HCT116 (cell line): ENCODE data around the gene TMEM101. TPM values are rescaled to one million over a fixed set of nuclear protein-coding genes. Genes with fewer than 3 reads are reported as not detected.
A peak's percentile ranks its signal among the peaks of the same experiment; 100 is the strongest.

Experiments
- ATAC-seq: fragments of 200-7000 bp; cut with Tn5 transposase; 2 replicates; pipeline ENCODE4 v1.9.1; 2020; ENCODE audit warnings: mild to moderate bottlenecking, moderate library complexity
- BruUV-seq: library from RNA; stranded (reverse); fragments of 400-500 nt; replicated peaks from 2 replicates; lab custom pipeline; 2021; lab: Mats Ljungman, UMichigan
- CTCF ChIA-PET: fragments of 300-600 bp; sonication (Branson Sonifier 250); formaldehyde crosslinking; loops from one replicate; lab custom pipeline; 2021; ENCODE audit warnings: antibody characterized with exemption; lab: Charles Lee
- POLR2A ChIA-PET: fragments of 300-600, 350-600 bp; sonication (Branson Sonifier 250); formaldehyde crosslinking; loops from one replicate; lab custom pipeline; 2021; ENCODE audit warnings: antibody characterized with exemption; lab: Charles Lee
- RAD21 ChIA-PET, 2 experiments: fragments of 300-600 bp; sonication (Branson Sonifier 250); formaldehyde crosslinking; loops; one replicate each; lab custom pipeline; 2023; ENCODE audit warnings: low total read pairs in 2 of 2; ENCODE audit not compliant: uncharacterized antibody in 2 of 2, unreplicated experiment in 2 of 2, low non-redundant PET in 1 of 2; lab: Charles Lee
- DNase-seq: peaks from one replicate; pipeline ENCODE4 v3.0.0-alpha.2; 2010; ENCODE audit warnings: low read depth, low spot score
- H2AFZ ChIP-seq: fragments of 200-600 bp; shearing (Covaris generic), sonication (generic); 2 replicates; pipeline ENCODE4 v1.6.1; 2017; ENCODE audit warnings: low read depth, mixed run types, mixed read lengths, antibody characterized with exemption, low read length; ENCODE audit not compliant: poor library complexity, severe bottlenecking
- H3K27ac ChIP-seq: 2 replicates; pipeline ENCODE4 v1.5.1; 2012; ENCODE audit warnings: low read depth, low read length
- H3K27me3 ChIP-seq: fragments of 200-600 bp; sonication (generic); 2 replicates; pipeline ENCODE4 v1.6.1; 2016; ENCODE audit warnings: mixed run types, low read length, mixed read lengths; ENCODE audit not compliant: insufficient read depth
- H3K36me3 ChIP-seq, 2 experiments: fragments of 200-500 bp in 1 of 2; fragments of 200-600 bp in 1 of 2; sonication (Bioruptor generic) in 1 of 2; sonication (generic) in 1 of 2; 2 replicates each; pipeline versions ENCODE4 v1.5.1 to v1.6.1; 2014 to 2016; ENCODE audit warnings: low read length in 2 of 2, inconsistent platforms in 1 of 2, mixed read lengths in 1 of 2, mixed run types in 1 of 2; ENCODE audit not compliant: insufficient read depth in 2 of 2, control insufficient read depth in 1 of 2
- H3K4me1 ChIP-seq, 2 experiments: fragments of 200-600 bp in 1 of 2; sonication (generic) in 1 of 2; 2 replicates each; pipeline versions ENCODE4 v1.5.1 to v1.6.1; 2012 to 2017; ENCODE audit warnings: low read length in 2 of 2, inconsistent platforms in 1 of 2, mild to moderate bottlenecking in 1 of 2, mixed read lengths in 1 of 2, mixed run types in 1 of 2, moderate library complexity in 1 of 2; ENCODE audit not compliant: insufficient read depth in 2 of 2, control insufficient read depth in 1 of 2
- H3K4me2 ChIP-seq: fragments of 200-600 bp; sonication (generic); 2 replicates; pipeline ENCODE4 v1.6.1; 2017; ENCODE audit warnings: mixed run types, low read length, mixed read lengths
- H3K4me3 ChIP-seq, 2 experiments: fragments of 200-600 bp in 1 of 2; sonication (generic) in 1 of 2; replicated peaks in 1 of 2; 2 replicates each; pipeline ENCODE4 v1.5.1; 2011 to 2016; ENCODE audit warnings: low read length in 2 of 2, control low read depth in 1 of 2, low read depth in 1 of 2, mild to moderate bottlenecking in 1 of 2, mixed read lengths in 1 of 2, mixed run types in 1 of 2
- H3K79me2 ChIP-seq: fragments of 200-600 bp; sonication (generic); 2 replicates; pipeline ENCODE4 v1.6.1; 2017; ENCODE audit warnings: mild to moderate bottlenecking, mixed run types, low read length, moderate library complexity, mixed read lengths; ENCODE audit not compliant: insufficient read depth
- H3K9ac ChIP-seq: fragments of 200-600 bp; sonication (generic); 2 replicates; pipeline ENCODE4 v1.6.1; 2016; ENCODE audit warnings: low read length, mixed read lengths
- H3K9me2 ChIP-seq: fragments of 200-600 bp; sonication (generic), shearing (Covaris generic); 2 replicates; pipeline ENCODE4 v1.6.1; 2017; ENCODE audit warnings: mixed run types, mild to moderate bottlenecking, moderate library complexity; ENCODE audit not compliant: insufficient read depth
- H3K9me3 ChIP-seq, 2 experiments: fragments of 200-500 bp in 1 of 2; fragments of 200-600 bp in 1 of 2; sonication (Bioruptor generic) in 1 of 2; sonication (generic) in 1 of 2; 2 replicates each; pipeline ENCODE4 v1.6.1; 2014 to 2017; ENCODE audit warnings: low read length in 2 of 2, mixed read lengths in 2 of 2, inconsistent platforms in 1 of 2, low read depth in 1 of 2, mild to moderate bottlenecking in 1 of 2, mixed run types in 1 of 2, moderate library complexity in 1 of 2; ENCODE audit not compliant: control insufficient read depth in 1 of 2, insufficient read depth in 1 of 2
- H4K20me1 ChIP-seq: fragments of 200-600 bp; sonication (generic), shearing (Covaris generic); 2 replicates; pipeline ENCODE4 v1.6.1; 2017; ENCODE audit warnings: mixed run types, mild to moderate bottlenecking, moderate library complexity; ENCODE audit not compliant: insufficient read depth
- EGR1 ChIP-seq: IDR thresholded peaks from 2 replicates; pipeline ENCODE4 v1.6.1; 2012; ENCODE audit warnings: low read depth
- FOSL1 ChIP-seq: IDR thresholded peaks from 2 replicates; pipeline ENCODE4 v1.6.1; 2012; ENCODE audit warnings: low read depth
- POLR2A ChIP-seq: IDR thresholded peaks from 2 replicates; pipeline ENCODE4 v1.7.0; 2011; ENCODE audit warnings: borderline replicate concordance; ENCODE audit not compliant: insufficient read depth, insufficient read length; ENCODE audit errors: extremely low read depth
- SIN3A ChIP-seq: IDR thresholded peaks from 2 replicates; pipeline ENCODE4 v1.6.1; 2012; ENCODE audit warnings: low read depth
- SRF ChIP-seq: IDR thresholded peaks from 2 replicates; pipeline ENCODE4 v1.6.1; 2012; ENCODE audit warnings: low read depth
- ZFX ChIP-seq: fragments of 450-650 bp; IDR thresholded peaks from 2 replicates; pipeline ENCODE4 v1.6.1; 2017
- ZNF274 ChIP-seq: fragments of 200-500 bp; sonication (Bioruptor generic); IDR thresholded peaks from 2 replicates; pipeline ENCODE4 v1.6.1; 2014; ENCODE audit warnings: mild to moderate bottlenecking, low read depth, low read length, inconsistent platforms
- intact Hi-C: fragments of 100-400 bp; cut with micrococcal nuclease; formaldehyde crosslinking; loops from 2 replicates; pipeline ENCODE4 v1.10.0; 2022
- total RNA-seq: library from RNA; stranded (reverse); gene quantifications from one replicate; pipeline ENCODE4 v1.2.1, GENCODE V29; 2021; ENCODE audit not compliant: unreplicated experiment
- TF ChIP-seq, protein P1 (sequence below): IDR thresholded peaks from 2 replicates; pipeline ENCODE4 v1.6.1; 2012

The TMEM101 gene
- total RNA-seq, 1 experiment from 2014 or later = 43.8 TPM

GRCh38 chr17:44005527-44006271, 9.1 kb downstream of the TMEM101 start (continued):
- no peak for TF ChIP-seq POLR2A
- TF ChIP-seq FOSL1 = no peak
- TF ChIP-seq ZNF274 = no peak
- TF ChIP-seq, all 23 proteins: peak for 5

DNA sequence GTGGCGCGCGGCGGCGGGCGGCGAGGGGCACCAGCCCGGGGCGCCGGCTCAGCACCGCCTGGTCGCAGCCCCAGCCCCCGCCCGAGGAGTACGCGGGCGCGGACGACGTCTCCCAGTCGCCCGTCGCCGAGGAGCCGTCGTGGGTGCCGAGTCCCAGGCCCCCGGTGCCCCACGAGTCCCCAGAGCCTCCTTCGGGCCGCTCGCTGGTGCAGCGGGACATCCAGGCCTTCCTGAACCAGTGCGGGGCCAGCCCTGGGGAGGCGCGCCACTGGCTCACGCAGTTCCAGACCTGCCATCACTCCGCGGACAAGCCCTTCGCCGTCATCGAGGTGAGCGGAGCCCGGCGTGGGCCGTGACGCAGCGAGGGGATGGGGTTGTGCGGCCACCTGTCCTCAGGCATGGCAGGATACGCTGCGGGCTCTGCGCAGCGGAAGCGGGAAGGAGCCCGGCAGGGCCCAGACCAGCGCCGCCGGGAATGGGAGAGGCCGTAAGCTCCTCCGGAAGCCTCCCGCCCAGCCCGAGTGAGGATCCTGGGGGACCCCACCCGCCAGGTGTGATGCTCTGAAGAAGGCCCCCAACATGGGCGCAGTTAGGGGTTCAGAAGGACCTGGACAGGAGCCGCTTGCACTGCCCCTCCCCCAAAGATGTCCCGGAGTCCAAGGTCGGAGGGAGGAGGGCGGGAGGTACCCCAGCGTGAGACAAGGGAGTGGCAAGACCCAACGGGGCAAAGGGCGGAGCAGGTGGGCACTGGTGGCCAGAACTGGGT, 9.8 kb downstream of the TMEM101 start:
- ChIA-PET CTCF (interaction anchor here (3.8 kb wide), 1 partner anchor 61 kb away, joined by 19 read pairs; no protein-coding TSS in a partner anchor), POLR2A (no interaction called here), RAD21 (no interaction called here)
- TF ChIP-seq EGR1 (no peak), SIN3A (0 out of 2 replicates have a peak, but pooled peaks have one; percentile 5), SRF (no peak), FOSL1 (no peak), ZFX (peak; percentile 86)
- TF ChIP-seq, protein P1, sequence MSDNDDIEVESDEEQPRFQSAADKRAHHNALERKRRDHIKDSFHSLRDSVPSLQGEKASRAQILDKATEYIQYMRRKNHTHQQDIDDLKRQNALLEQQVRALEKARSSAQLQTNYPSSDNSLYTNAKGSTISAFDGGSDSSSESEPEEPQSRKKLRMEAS = peak; percentile 39; the same call in 1 of the 2 replicates
- Histone ChIP-seq H2AFZ (no peak overlapping the region), H3K9me2 (no peaks in the 10 kb centered on the region), H4K20me1 (no peaks in the 10 kb centered on the region), H3K4me3 (peak overlapping the region; percentile 87 to 92), H3K9me3 (no peaks in the 10 kb centered on the region), H3K36me3 (peaks cover 10 to 21% of the 10 kb centered on the region in 2 experiments; a peak in 3 of 4 replicates), H3K27ac (peak overlapping the region; percentile 83), H3K79me2 (peaks cover 32% of the 10 kb centered on the region; the same call in 1 of the 2 replicates), H3K27me3 (no peaks in the 10 kb centered on the region), H3K4me1 (peaks cover 29 to 70% of the 10 kb centered on the region in 2 experiments), H3K4me2 (peak overlapping the region; percentile 99), H3K9ac (peak overlapping the region; percentile 86)
- intact Hi-C loops = no loop called here
- no TSS peak for BruUV-seq
- no peak for DNase-seq
- peak; percentile 23 for ATAC-seq
